SH-SY5Y (cell line): Measurements from ENCODE around the gene PNPLA6.

Experiments used
- GATA2 ChIP-seq: IDR thresholded peaks from 2 replicates; pipeline ENCODE4 v1.6.1; 2011; ENCODE audit warnings: mild to moderate bottlenecking, low read depth, low read length
- GATA3 ChIP-seq: IDR thresholded peaks from 2 replicates; pipeline ENCODE4 v1.6.1; 2011; ENCODE audit warnings: low read depth, mild to moderate bottlenecking, low read length, moderate library complexity

DNA sequence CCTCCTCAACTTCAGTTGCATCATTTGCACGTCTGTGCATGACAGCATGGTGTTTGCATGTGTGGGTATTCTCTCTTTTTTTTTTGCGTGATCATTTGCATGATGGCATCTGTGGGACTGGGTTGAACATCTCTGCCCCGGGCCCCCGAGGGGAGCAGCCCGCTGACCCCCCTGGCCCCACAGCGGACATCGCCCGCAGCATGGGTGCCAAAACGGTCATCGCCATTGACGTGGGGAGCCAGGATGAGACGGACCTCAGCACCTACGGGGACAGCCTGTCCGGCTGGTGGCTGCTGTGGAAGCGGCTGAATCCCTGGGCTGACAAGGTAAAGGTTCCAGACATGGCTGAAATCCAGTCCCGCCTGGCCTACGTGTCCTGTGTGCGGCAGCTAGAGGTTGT, 23.1 kb downstream of the PNPLA6 start:
- TF ChIP-seq GATA2 = no peak
- no peak for TF ChIP-seq GATA3
